Measurements from ENCODE around the gene NF1. TPM values are rescaled to one million over a fixed set of nuclear protein-coding genes. Genes with fewer than 3 reads are reported as not detected.
"Not testable (repeated sequence)": the region's sequence is repeated elsewhere in the genome, so short reads cannot be mapped to it uniquely, and the experiment has no call there.

NF1 gene
- total RNA-seq, 1 experiment from 2014 or later: 11.6 TPM

- H3K27me3 ChIP-seq (ENCODE audit: control insufficient read depth, insufficient read depth, low read length): no peaks in the 10 kb centered on the region
- no peak for DNase-seq
- H3K36me3 ChIP-seq (replicated peaks; ENCODE audit: control insufficient read depth, insufficient read depth, low read length): no peaks in the 10 kb centered on the region
- no peak overlapping the region for H3K4me3 ChIP-seq (ENCODE audit: insufficient read depth, low read depth, low read length)
These were observed 162.2 kb downstream of the NF1 start for GRCh38 chr17:31256936-31257335.

- no peak for DNase-seq
- H3K4me3 ChIP-seq (ENCODE audit: insufficient read depth, low read depth, low read length): no peak overlapping the region
These were observed 165.4 kb downstream of the NF1 start for GRCh38 chr17:31260151-31260550.

GRCh38 chr17:31261601-31262000 lies 166.8 kb downstream of the NF1 start:
- H3K4me3 ChIP-seq (ENCODE audit: insufficient read depth, low read depth, low read length): no peak overlapping the region
- DNase-seq: no peak
- H3K36me3 ChIP-seq (replicated peaks; ENCODE audit: control insufficient read depth, insufficient read depth, low read length): no peaks in the 10 kb centered on the region
- no peaks in the 10 kb centered on the region for H3K27me3 ChIP-seq (ENCODE audit: control insufficient read depth, insufficient read depth, low read length)

More at GRCh38 chr17:31260151-31260550, 165.4 kb downstream of the NF1 start:
- Histone ChIP-seq H3K27me3 (ENCODE audit: control insufficient read depth, insufficient read depth, low read length) (no peaks in the 10 kb centered on the region), H3K36me3 (replicated peaks; ENCODE audit: control insufficient read depth, insufficient read depth, low read length) (no peaks in the 10 kb centered on the region)

- not testable (repeated sequence) for DNase-seq; H3K36me3 ChIP-seq (replicated peaks; ENCODE audit: control insufficient read depth, insufficient read depth, low read length); H3K27me3 ChIP-seq (ENCODE audit: control insufficient read depth, insufficient read depth, low read length); H3K4me3 ChIP-seq (ENCODE audit: insufficient read depth, low read depth, low read length)
These were observed 168.1 kb downstream of the NF1 start for GRCh38 chr17:31262923-31263322.

- Histone ChIP-seq H3K4me3 (ENCODE audit: insufficient read depth, low read depth, low read length) (no peak overlapping the region), H3K27me3 (ENCODE audit: control insufficient read depth, insufficient read depth, low read length) (no peaks in the 10 kb centered on the region), H3K36me3 (replicated peaks; ENCODE audit: control insufficient read depth, insufficient read depth, low read length) (no peaks in the 10 kb centered on the region)
- DNase-seq: no peak
These were observed 171.3 kb downstream of the NF1 start for GRCh38 chr17:31266042-31266441.

- Histone ChIP-seq H3K27me3 (ENCODE audit: control insufficient read depth, insufficient read depth, low read length) (no peaks in the 10 kb centered on the region), H3K36me3 (replicated peaks; ENCODE audit: control insufficient read depth, insufficient read depth, low read length) (no peaks in the 10 kb centered on the region), H3K4me3 (ENCODE audit: insufficient read depth, low read depth, low read length) (no peak overlapping the region)
- DNase-seq: no peak
These were observed 174.3 kb downstream of the NF1 start for GRCh38 chr17:31269036-31269577.

- Histone ChIP-seq H3K27me3 (ENCODE audit: control insufficient read depth, insufficient read depth, low read length) (no peaks in the 10 kb centered on the region), H3K36me3 (replicated peaks; ENCODE audit: control insufficient read depth, insufficient read depth, low read length) (no peaks in the 10 kb centered on the region), H3K4me3 (ENCODE audit: insufficient read depth, low read depth, low read length) (no peak overlapping the region)
- no peak for DNase-seq
These were observed 174.8 kb downstream of the NF1 start for GRCh38 chr17:31269578-31269983.

GRCh38 chr17:31272236-31272635 lies 177.5 kb downstream of the NF1 start:
- Histone ChIP-seq H3K27me3 (ENCODE audit: control insufficient read depth, insufficient read depth, low read length) (no peaks in the 10 kb centered on the region), H3K36me3 (replicated peaks; ENCODE audit: control insufficient read depth, insufficient read depth, low read length) (no peaks in the 10 kb centered on the region), H3K4me3 (ENCODE audit: insufficient read depth, low read depth, low read length) (no peak overlapping the region)
- no peak for DNase-seq

- H3K4me3 ChIP-seq (ENCODE audit: insufficient read depth, low read depth, low read length): no peak overlapping the region
- no peaks in the 10 kb centered on the region for H3K27me3 ChIP-seq (ENCODE audit: control insufficient read depth, insufficient read depth, low read length)
- DNase-seq: no peak
- no peaks in the 10 kb centered on the region for H3K36me3 ChIP-seq (replicated peaks; ENCODE audit: control insufficient read depth, insufficient read depth, low read length)
These were observed 178.0 kb downstream of the NF1 start for GRCh38 chr17:31272803-31273202.

GRCh38 chr17:31273516-31273915 lies 178.7 kb downstream of the NF1 start:
- Histone ChIP-seq H3K4me3 (ENCODE audit: insufficient read depth, low read depth, low read length) (no peak overlapping the region), H3K36me3 (replicated peaks; ENCODE audit: control insufficient read depth, insufficient read depth, low read length) (no peaks in the 10 kb centered on the region), H3K27me3 (ENCODE audit: control insufficient read depth, insufficient read depth, low read length) (no peaks in the 10 kb centered on the region)
- DNase-seq: no peak

GRCh38 chr17:31274252-31274651 lies 179.5 kb downstream of the NF1 start:
- no peaks in the 10 kb centered on the region for H3K36me3 ChIP-seq (replicated peaks; ENCODE audit: control insufficient read depth, insufficient read depth, low read length)
- DNase-seq: no peak
- H3K4me3 ChIP-seq (ENCODE audit: insufficient read depth, low read depth, low read length): no peak overlapping the region
- H3K27me3 ChIP-seq (ENCODE audit: control insufficient read depth, insufficient read depth, low read length): no peaks in the 10 kb centered on the region

GRCh38 chr17:31275116-31275515 lies 180.3 kb downstream of the NF1 start:
- DNase-seq: no peak
- H3K27me3 ChIP-seq (ENCODE audit: control insufficient read depth, insufficient read depth, low read length): no peaks in the 10 kb centered on the region
- no peaks in the 10 kb centered on the region for H3K36me3 ChIP-seq (replicated peaks; ENCODE audit: control insufficient read depth, insufficient read depth, low read length)
- no peak overlapping the region for H3K4me3 ChIP-seq (ENCODE audit: insufficient read depth, low read depth, low read length)

GRCh38 chr17:31279401-31279800 lies 184.6 kb downstream of the NF1 start:
- no peak overlapping the region for H3K4me3 ChIP-seq (ENCODE audit: insufficient read depth, low read depth, low read length)
- no peaks in the 10 kb centered on the region for H3K27me3 ChIP-seq (ENCODE audit: control insufficient read depth, insufficient read depth, low read length)
- DNase-seq: peak; percentile 10
- no peaks in the 10 kb centered on the region for H3K36me3 ChIP-seq (replicated peaks; ENCODE audit: control insufficient read depth, insufficient read depth, low read length)

- no peak for DNase-seq
- Histone ChIP-seq H3K36me3 (replicated peaks; ENCODE audit: control insufficient read depth, insufficient read depth, low read length) (no peaks in the 10 kb centered on the region), H3K27me3 (ENCODE audit: control insufficient read depth, insufficient read depth, low read length) (no peaks in the 10 kb centered on the region), H3K4me3 (ENCODE audit: insufficient read depth, low read depth, low read length) (no peak overlapping the region)
These were observed 186.3 kb downstream of the NF1 start for GRCh38 chr17:31281061-31281460.

GRCh38 chr17:31283841-31284240 lies 189.1 kb downstream of the NF1 start:
- no peaks in the 10 kb centered on the region for H3K36me3 ChIP-seq (replicated peaks; ENCODE audit: control insufficient read depth, insufficient read depth, low read length)
- no peak for DNase-seq
- H3K27me3 ChIP-seq (ENCODE audit: control insufficient read depth, insufficient read depth, low read length): no peaks in the 10 kb centered on the region
- H3K4me3 ChIP-seq (ENCODE audit: insufficient read depth, low read depth, low read length): no peak overlapping the region

GRCh38 chr17:31286587-31286986 lies 191.8 kb downstream of the NF1 start:
- Histone ChIP-seq H3K36me3 (replicated peaks; ENCODE audit: control insufficient read depth, insufficient read depth, low read length) (no peaks in the 10 kb centered on the region), H3K27me3 (ENCODE audit: control insufficient read depth, insufficient read depth, low read length) (no peaks in the 10 kb centered on the region), H3K4me3 (ENCODE audit: insufficient read depth, low read depth, low read length) (no peak overlapping the region)
- DNase-seq: no peak
